HEK293 (cell line): ENCODE data around the gene ZFP91.

Experiments
- BCL11A ChIP-seq: fragments of 450-650 bp; formaldehyde crosslinking; IDR thresholded peaks from 2 replicates; pipeline ENCODE4 v1.5.1; 2016; ENCODE audit warnings: low read depth, missing biosample characterization, missing genetic modification characterization
- EGR2 ChIP-seq: fragments of 450-650 bp; formaldehyde crosslinking; IDR thresholded peaks from 2 replicates; pipeline ENCODE4 v1.5.1; 2016; ENCODE audit warnings: low read depth, missing biosample characterization, missing genetic modification characterization
- GLI2 ChIP-seq: fragments of 450-650 bp; formaldehyde crosslinking; IDR thresholded peaks from 2 replicates; pipeline ENCODE4; 2017; ENCODE audit warnings: missing biosample characterization, missing genetic modification characterization, low read depth, borderline replicate concordance
- KLF7 ChIP-seq: fragments of 450-650 bp; formaldehyde crosslinking; IDR thresholded peaks from 2 replicates; pipeline ENCODE4 v1.5.1; 2016; ENCODE audit warnings: missing biosample characterization, missing genetic modification characterization, borderline replicate concordance
- SCRT1 ChIP-seq: fragments of 450-650 bp; formaldehyde crosslinking; IDR thresholded peaks from 2 replicates; pipeline ENCODE4 v1.5.1; 2016; ENCODE audit warnings: missing biosample characterization, missing genetic modification characterization, borderline replicate concordance
- SCRT2 ChIP-seq: fragments of 450-650 bp; formaldehyde crosslinking; IDR thresholded peaks from 2 replicates; pipeline ENCODE4 v1.5.1; 2016; ENCODE audit warnings: missing biosample characterization, missing genetic modification characterization
- ZBTB1 ChIP-seq: fragments of 450-650 bp; formaldehyde crosslinking; IDR thresholded peaks from 2 replicates; pipeline ENCODE4 v1.5.1; 2016; ENCODE audit warnings: missing biosample characterization, missing genetic modification characterization
- ZFP41 ChIP-seq: fragments of 450-650 bp; formaldehyde crosslinking; IDR thresholded peaks from 2 replicates; pipeline ENCODE4 v1.5.1; 2016; ENCODE audit warnings: missing biosample characterization, missing genetic modification characterization, borderline replicate concordance
- ZNF140 ChIP-seq: fragments of 450-650 bp; formaldehyde crosslinking; IDR thresholded peaks from 2 replicates; pipeline ENCODE4 v1.5.1; 2016; ENCODE audit warnings: missing biosample characterization, missing genetic modification characterization
- ZNF146 ChIP-seq: fragments of 450-650 bp; formaldehyde crosslinking; IDR thresholded peaks from 2 replicates; pipeline ENCODE4 v1.5.1; 2016; ENCODE audit warnings: missing biosample characterization, missing genetic modification characterization
- ZNF175 ChIP-seq: fragments of 450-650 bp; formaldehyde crosslinking; IDR thresholded peaks from 2 replicates; pipeline ENCODE4 v1.5.1; 2016; ENCODE audit warnings: missing biosample characterization, missing genetic modification characterization
- ZNF24 ChIP-seq: fragments of 450-650 bp; formaldehyde crosslinking; IDR thresholded peaks from 2 replicates; pipeline ENCODE4 v1.5.1; 2016; ENCODE audit warnings: missing biosample characterization, missing genetic modification characterization
- ZNF341 ChIP-seq: fragments of 450-650 bp; formaldehyde crosslinking; IDR thresholded peaks from 2 replicates; pipeline ENCODE4; 2016; ENCODE audit warnings: low read depth, missing biosample characterization, missing genetic modification characterization
- ZNF433 ChIP-seq: fragments of 450-650 bp; formaldehyde crosslinking; IDR thresholded peaks from 2 replicates; pipeline ENCODE4 v1.5.1; 2016; ENCODE audit warnings: missing biosample characterization, missing genetic modification characterization, low read depth
- ZNF629 ChIP-seq: fragments of 450-650 bp; formaldehyde crosslinking; IDR thresholded peaks from 2 replicates; pipeline ENCODE4 v1.5.1; 2017; ENCODE audit warnings: missing biosample characterization, missing genetic modification characterization
- ZNF670 ChIP-seq: fragments of 450-650 bp; formaldehyde crosslinking; IDR thresholded peaks from 2 replicates; pipeline ENCODE4 v1.5.1; 2016; ENCODE audit warnings: missing biosample characterization, missing genetic modification characterization, low read depth
- ZNF76 ChIP-seq: fragments of 450-650 bp; formaldehyde crosslinking; IDR thresholded peaks from 2 replicates; pipeline ENCODE4; 2016; ENCODE audit warnings: low read depth, missing biosample characterization, missing genetic modification characterization, borderline replicate concordance
- ZNF792 ChIP-seq: fragments of 450-650 bp; formaldehyde crosslinking; IDR thresholded peaks from 2 replicates; pipeline ENCODE4 v1.5.1; 2016; ENCODE audit warnings: missing biosample characterization, missing genetic modification characterization
- ZNF830 ChIP-seq: fragments of 450-650 bp; IDR thresholded peaks from 2 replicates; pipeline ENCODE4 v1.5.0; 2018; ENCODE audit warnings: missing biosample characterization, missing genetic modification characterization, low read depth, mild to moderate bottlenecking, moderate library complexity
- TF ChIP-seq, protein P1 (sequence below): fragments of 450-650 bp; formaldehyde crosslinking; IDR thresholded peaks from 2 replicates; pipeline ENCODE4 v1.5.1; 2016; ENCODE audit warnings: missing biosample characterization, missing genetic modification characterization, borderline replicate concordance
- TF ChIP-seq, protein P2 (sequence below): fragments of 450-650 bp; formaldehyde crosslinking; IDR thresholded peaks from 2 replicates; pipeline ENCODE4 v1.5.1; 2017; ENCODE audit warnings: missing biosample characterization, missing genetic modification characterization
- TF ChIP-seq, protein P3 (sequence below): fragments of 450-650 bp; formaldehyde crosslinking; IDR thresholded peaks from 2 replicates; pipeline ENCODE4 v1.5.1; 2016; ENCODE audit warnings: missing biosample characterization, missing genetic modification characterization
- TF ChIP-seq, protein P4 (sequence below): fragments of 450-650 bp; formaldehyde crosslinking; IDR thresholded peaks from 2 replicates; pipeline ENCODE4 v1.5.1; 2016; ENCODE audit warnings: missing biosample characterization, missing genetic modification characterization
- TF ChIP-seq, protein P5 (sequence below): fragments of 450-650 bp; formaldehyde crosslinking; IDR thresholded peaks from 2 replicates; pipeline ENCODE4 v1.5.1; 2016; ENCODE audit warnings: missing biosample characterization, missing genetic modification characterization
- TF ChIP-seq, protein P6 (sequence below): fragments of 450-650 bp; formaldehyde crosslinking; IDR thresholded peaks from 2 replicates; pipeline ENCODE4 v1.5.1; 2017; ENCODE audit warnings: missing biosample characterization, missing genetic modification characterization
- TF ChIP-seq, protein P7 (sequence below): fragments of 450-650 bp; IDR thresholded peaks from 2 replicates; pipeline ENCODE4 v1.5.1; 2018; ENCODE audit warnings: missing biosample characterization, mild to moderate bottlenecking, missing genetic modification characterization
- TF ChIP-seq, protein P8 (sequence below): fragments of 450-650 bp; formaldehyde crosslinking; IDR thresholded peaks from 2 replicates; pipeline ENCODE4 v1.5.1; 2016; ENCODE audit warnings: missing biosample characterization, missing genetic modification characterization

The ZFP91 gene

DNA sequence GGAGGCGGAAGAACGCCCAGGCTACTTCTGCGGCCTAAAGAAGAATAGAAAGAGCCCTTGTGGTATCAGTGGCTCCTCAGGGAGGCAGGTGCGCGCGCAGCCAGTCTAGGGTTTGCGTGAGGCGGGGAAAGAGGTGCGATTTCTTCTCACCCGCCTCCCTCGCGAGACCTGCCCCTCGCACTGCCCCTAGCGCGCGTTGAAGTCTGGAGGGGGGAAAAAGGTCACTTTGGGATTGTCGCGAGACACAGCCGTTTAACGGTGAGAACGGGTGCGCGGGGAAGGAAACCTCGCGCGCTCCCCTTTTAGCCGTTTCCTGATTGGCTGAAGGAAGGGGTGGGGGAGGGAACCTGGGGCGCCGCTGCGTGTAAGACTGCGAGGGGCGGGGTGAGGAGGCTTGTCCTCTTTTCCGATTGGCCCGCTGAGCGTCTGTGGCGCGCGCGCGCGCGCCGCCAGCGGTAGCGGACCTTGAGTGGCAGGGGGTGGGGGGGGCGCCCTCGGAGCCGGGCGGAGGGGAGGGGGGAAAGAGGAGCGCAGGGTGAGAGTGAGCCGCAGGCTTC is at the start of gene ZFP91 (continued):
- TF ChIP-seq, protein P1, sequence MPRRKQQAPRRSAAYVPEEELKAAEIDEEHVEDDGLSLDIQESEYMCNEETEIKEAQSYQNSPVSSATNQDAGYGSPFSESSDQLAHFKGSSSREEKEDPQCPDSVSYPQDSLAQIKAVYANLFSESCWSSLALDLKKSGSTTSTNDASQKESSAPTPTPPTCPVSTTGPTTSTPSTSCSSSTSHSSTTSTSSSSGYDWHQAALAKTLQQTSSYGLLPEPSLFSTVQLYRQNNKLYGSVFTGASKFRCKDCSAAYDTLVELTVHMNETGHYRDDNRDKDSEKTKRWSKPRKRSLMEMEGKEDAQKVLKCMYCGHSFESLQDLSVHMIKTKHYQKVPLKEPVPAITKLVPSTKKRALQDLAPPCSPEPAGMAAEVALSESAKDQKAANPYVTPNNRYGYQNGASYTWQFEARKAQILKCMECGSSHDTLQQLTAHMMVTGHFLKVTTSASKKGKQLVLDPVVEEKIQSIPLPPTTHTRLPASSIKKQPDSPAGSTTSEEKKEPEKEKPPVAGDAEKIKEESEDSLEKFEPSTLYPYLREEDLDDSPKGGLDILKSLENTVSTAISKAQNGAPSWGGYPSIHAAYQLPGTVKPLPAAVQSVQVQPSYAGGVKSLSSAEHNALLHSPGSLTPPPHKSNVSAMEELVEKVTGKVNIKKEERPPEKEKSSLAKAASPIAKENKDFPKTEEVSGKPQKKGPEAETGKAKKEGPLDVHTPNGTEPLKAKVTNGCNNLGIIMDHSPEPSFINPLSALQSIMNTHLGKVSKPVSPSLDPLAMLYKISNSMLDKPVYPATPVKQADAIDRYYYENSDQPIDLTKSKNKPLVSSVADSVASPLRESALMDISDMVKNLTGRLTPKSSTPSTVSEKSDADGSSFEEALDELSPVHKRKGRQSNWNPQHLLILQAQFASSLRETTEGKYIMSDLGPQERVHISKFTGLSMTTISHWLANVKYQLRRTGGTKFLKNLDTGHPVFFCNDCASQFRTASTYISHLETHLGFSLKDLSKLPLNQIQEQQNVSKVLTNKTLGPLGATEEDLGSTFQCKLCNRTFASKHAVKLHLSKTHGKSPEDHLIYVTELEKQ (tag by site-specific recombination), result no peak
- TF ChIP-seq, protein P2, sequence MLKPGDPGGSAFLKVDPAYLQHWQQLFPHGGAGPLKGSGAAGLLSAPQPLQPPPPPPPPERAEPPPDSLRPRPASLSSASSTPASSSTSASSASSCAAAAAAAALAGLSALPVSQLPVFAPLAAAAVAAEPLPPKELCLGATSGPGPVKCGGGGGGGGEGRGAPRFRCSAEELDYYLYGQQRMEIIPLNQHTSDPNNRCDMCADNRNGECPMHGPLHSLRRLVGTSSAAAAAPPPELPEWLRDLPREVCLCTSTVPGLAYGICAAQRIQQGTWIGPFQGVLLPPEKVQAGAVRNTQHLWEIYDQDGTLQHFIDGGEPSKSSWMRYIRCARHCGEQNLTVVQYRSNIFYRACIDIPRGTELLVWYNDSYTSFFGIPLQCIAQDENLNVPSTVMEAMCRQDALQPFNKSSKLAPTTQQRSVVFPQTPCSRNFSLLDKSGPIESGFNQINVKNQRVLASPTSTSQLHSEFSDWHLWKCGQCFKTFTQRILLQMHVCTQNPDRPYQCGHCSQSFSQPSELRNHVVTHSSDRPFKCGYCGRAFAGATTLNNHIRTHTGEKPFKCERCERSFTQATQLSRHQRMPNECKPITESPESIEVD (tag by site-specific recombination), result no peak
- TF ChIP-seq, protein P3, sequence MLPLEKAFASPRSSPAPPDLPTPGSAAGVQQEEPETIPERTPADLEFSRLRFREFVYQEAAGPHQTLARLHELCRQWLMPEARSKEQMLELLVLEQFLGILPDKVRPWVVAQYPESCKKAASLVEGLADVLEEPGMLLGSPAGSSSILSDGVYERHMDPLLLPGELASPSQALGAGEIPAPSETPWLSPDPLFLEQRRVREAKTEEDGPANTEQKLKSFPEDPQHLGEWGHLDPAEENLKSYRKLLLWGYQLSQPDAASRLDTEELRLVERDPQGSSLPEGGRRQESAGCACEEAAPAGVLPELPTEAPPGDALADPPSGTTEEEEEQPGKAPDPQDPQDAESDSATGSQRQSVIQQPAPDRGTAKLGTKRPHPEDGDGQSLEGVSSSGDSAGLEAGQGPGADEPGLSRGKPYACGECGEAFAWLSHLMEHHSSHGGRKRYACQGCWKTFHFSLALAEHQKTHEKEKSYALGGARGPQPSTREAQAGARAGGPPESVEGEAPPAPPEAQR (tag by site-specific recombination), result no peak
- TF ChIP-seq ZFP41 (tag by site-specific recombination), result no peak
- TF ChIP-seq, protein P4, sequence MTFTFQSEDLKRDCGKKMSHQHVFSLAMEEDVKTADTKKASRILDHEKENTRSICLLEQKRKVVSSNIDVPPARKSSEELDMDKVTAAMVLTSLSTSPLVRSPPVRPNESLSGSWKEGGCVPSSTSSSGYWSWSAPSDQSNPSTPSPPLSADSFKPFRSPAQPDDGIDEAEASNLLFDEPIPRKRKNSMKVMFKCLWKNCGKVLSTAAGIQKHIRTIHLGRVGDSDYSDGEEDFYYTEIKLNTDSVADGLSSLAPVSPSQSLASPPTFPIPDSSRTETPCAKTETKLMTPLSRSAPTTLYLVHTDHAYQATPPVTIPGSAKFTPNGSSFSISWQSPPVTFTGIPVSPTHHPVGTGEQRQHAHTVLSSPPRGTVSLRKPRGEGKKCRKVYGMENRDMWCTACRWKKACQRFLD (tag by site-specific recombination), result no peak
- TF ChIP-seq, protein P5, sequence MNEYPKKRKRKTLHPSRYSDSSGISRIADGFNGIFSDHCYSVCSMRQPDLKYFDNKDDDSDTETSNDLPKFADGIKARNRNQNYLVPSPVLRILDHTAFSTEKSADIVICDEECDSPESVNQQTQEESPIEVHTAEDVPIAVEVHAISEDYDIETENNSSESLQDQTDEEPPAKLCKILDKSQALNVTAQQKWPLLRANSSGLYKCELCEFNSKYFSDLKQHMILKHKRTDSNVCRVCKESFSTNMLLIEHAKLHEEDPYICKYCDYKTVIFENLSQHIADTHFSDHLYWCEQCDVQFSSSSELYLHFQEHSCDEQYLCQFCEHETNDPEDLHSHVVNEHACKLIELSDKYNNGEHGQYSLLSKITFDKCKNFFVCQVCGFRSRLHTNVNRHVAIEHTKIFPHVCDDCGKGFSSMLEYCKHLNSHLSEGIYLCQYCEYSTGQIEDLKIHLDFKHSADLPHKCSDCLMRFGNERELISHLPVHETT (tag by site-specific recombination), result peak; percentile 29; the same call in 1 of the 2 replicates
- no peak for TF ChIP-seq KLF7 (tag by site-specific recombination)
- no peak for TF ChIP-seq ZBTB1
- TF ChIP-seq ZNF140 (tag by site-specific recombination), result no peak
- no peak for TF ChIP-seq ZNF670 (tag by site-specific recombination)
- no peak for TF ChIP-seq ZNF433 (tag by site-specific recombination)
- TF ChIP-seq GLI2 (tag by site-specific recombination), result no peak
- TF ChIP-seq, protein P6, sequence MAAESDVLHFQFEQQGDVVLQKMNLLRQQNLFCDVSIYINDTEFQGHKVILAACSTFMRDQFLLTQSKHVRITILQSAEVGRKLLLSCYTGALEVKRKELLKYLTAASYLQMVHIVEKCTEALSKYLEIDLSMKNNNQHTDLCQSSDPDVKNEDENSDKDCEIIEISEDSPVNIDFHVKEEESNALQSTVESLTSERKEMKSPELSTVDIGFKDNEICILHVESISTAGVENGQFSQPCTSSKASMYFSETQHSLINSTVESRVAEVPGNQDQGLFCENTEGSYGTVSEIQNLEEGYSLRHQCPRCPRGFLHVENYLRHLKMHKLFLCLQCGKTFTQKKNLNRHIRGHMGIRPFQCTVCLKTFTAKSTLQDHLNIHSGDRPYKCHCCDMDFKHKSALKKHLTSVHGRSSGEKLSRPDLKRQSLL (tag by site-specific recombination), result no peak
- no peak for TF ChIP-seq BCL11A (tag by site-specific recombination)
- TF ChIP-seq ZNF830 (tag by site-specific recombination), result no peak
- no peak for TF ChIP-seq ZNF76
- TF ChIP-seq ZNF24 (tag by site-specific recombination), result no peak
- TF ChIP-seq SCRT2, result no peak
- TF ChIP-seq ZNF146, result no peak
- no peak for TF ChIP-seq SCRT1 (tag by site-specific recombination)
- no peak for TF ChIP-seq EGR2 (tag by site-specific recombination)
- no peak for TF ChIP-seq ZNF792
- no peak for TF ChIP-seq ZNF629
- TF ChIP-seq, protein P7, sequence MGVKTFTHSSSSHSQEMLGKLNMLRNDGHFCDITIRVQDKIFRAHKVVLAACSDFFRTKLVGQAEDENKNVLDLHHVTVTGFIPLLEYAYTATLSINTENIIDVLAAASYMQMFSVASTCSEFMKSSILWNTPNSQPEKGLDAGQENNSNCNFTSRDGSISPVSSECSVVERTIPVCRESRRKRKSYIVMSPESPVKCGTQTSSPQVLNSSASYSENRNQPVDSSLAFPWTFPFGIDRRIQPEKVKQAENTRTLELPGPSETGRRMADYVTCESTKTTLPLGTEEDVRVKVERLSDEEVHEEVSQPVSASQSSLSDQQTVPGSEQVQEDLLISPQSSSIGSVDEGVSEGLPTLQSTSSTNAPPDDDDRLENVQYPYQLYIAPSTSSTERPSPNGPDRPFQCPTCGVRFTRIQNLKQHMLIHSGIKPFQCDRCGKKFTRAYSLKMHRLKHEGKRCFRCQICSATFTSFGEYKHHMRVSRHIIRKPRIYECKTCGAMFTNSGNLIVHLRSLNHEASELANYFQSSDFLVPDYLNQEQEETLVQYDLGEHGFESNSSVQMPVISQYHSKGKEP (tag by site-specific recombination), result no peak
- no peak for TF ChIP-seq ZNF341
- no peak for TF ChIP-seq ZNF175
- TF ChIP-seq, protein P8, sequence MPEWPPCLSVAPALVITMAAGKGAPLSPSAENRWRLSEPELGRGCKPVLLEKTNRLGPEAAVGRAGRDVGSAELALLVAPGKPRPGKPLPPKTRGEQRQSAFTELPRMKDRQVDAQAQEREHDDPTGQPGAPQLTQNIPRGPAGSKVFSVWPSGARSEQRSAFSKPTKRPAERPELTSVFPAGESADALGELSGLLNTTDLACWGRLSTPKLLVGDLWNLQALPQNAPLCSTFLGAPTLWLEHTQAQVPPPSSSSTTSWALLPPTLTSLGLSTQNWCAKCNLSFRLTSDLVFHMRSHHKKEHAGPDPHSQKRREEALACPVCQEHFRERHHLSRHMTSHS (tag by site-specific recombination), result no peak
